Astrocyte of the cerebellum (primary cell): ENCODE data around the gene TMEM143.

Experiments used
- DNase-seq: peaks from one replicate; pipeline ENCODE4 v3.0.0-alpha.2; 2011; ENCODE audit warnings: low read depth
- H3K4me3 ChIP-seq: 2 replicates; pipeline ENCODE4 v1.5.1; 2011; ENCODE audit warnings: mild to moderate bottlenecking, low read depth, low read length, moderate library complexity
- CTCF ChIP-seq: IDR thresholded peaks from 2 replicates; pipeline ENCODE4 v1.5.1; 2012; ENCODE audit warnings: low read length, low read depth, moderate library complexity, mild to moderate bottlenecking; ENCODE audit errors: missing control alignments
- in situ Hi-C: cut with HindIII; loops from 2 replicates; pipeline ENCODE4 v1.10.0; 2017; ENCODE audit warnings: low sequenced_read_pairs

The TMEM143 gene

GRCh38 chr19:48359123-48359522 lies 4.6 kb downstream of the TMEM143 start:
- in situ Hi-C loops: no loop called here
- DNase-seq: no peak
- no peak for TF ChIP-seq CTCF
- H3K4me3 ChIP-seq: no peak overlapping the region

- H3K4me3 ChIP-seq: no peak overlapping the region
- in situ Hi-C loops: no loop called here
- TF ChIP-seq CTCF: no peak
- no peak for DNase-seq
Measured at GRCh38 chr19:48355365-48355954, 8.3 kb downstream of the TMEM143 start.

- no peak for DNase-seq
Measured at GRCh38 chr19:48354332-48354992, 9.3 kb downstream of the TMEM143 start.

GRCh38 chr19:48353677-48354076 lies 10.1 kb downstream of the TMEM143 start:
- DNase-seq: no peak
- TF ChIP-seq CTCF: no peak
- in situ Hi-C loops: no loop called here
- H3K4me3 ChIP-seq: no peak overlapping the region

More at GRCh38 chr19:48354332-48354992, 9.3 kb downstream of the TMEM143 start:
- TF ChIP-seq CTCF: no peak
- in situ Hi-C loops: no loop called here
- no peak overlapping the region for H3K4me3 ChIP-seq

GRCh38 chr19:48351341-48351752 lies 12.4 kb downstream of the TMEM143 start:
- no peak overlapping the region for H3K4me3 ChIP-seq
- in situ Hi-C loops: no loop called here
- no peak for DNase-seq
- peak; percentile 82 for TF ChIP-seq CTCF

- no peak for TF ChIP-seq CTCF
- DNase-seq: no peak
- in situ Hi-C loops: no loop called here
- no peak overlapping the region for H3K4me3 ChIP-seq
Measured at GRCh38 chr19:48350856-48351255, 12.9 kb downstream of the TMEM143 start.
